IgD-negative memory B cell (primary cell): ENCODE measurements around the gene BRF1. TPM values are rescaled to one million over a fixed set of nuclear protein-coding genes. Genes with fewer than 3 reads are reported as not detected.
"Not testable (repeated sequence)": the region's sequence is repeated elsewhere in the genome, so short reads cannot be mapped to it uniquely, and the experiment has no call there.

ENCODE experiments used
- H3K27ac Mint-ChIP-seq, 3 donors: one replicate each; pipeline ENCODE4 v1.8.0; 2020 to 2022; ENCODE audit warnings: mild to moderate bottlenecking in 3 of 3, mixed read lengths in 3 of 3, moderate library complexity in 1 of 3
- H3K27me3 Mint-ChIP-seq: one replicate; pipeline ENCODE4 v1.8.0; 2021; ENCODE audit warnings: mixed read lengths
- H3K36me3 Mint-ChIP-seq: one replicate; pipeline ENCODE4 v1.8.0; 2020; ENCODE audit warnings: mild to moderate bottlenecking, mixed read lengths
- H3K4me1 Mint-ChIP-seq, 3 donors: one replicate each; pipeline ENCODE4 v1.8.0; 2020 to 2022; ENCODE audit warnings: mixed read lengths in 3 of 3, mild to moderate bottlenecking in 1 of 3
- H3K4me3 Mint-ChIP-seq, 4 donors: one replicate each; pipeline ENCODE4 v1.8.0; 2020 to 2022; ENCODE audit warnings: mild to moderate bottlenecking in 4 of 4, mixed read lengths in 4 of 4, moderate library complexity in 3 of 4
- H3K9me3 Mint-ChIP-seq, 3 donors: one replicate each; pipeline ENCODE4 v1.8.0; 2020 to 2021; ENCODE audit warnings: mixed read lengths in 3 of 3, mild to moderate bottlenecking in 1 of 3
- polyA plus RNA-seq: library from polyadenylated mRNA; unstranded; fragments of 300-500 nt; fragmentation: Illumina TruSeq; gene quantifications from one replicate; pipeline ENCODE4 v1.2.3, GENCODE V29; 2021

BRF1 gene
- polyA plus RNA-seq, 1 donor from 2014 or later = 8.4 TPM

DNA sequence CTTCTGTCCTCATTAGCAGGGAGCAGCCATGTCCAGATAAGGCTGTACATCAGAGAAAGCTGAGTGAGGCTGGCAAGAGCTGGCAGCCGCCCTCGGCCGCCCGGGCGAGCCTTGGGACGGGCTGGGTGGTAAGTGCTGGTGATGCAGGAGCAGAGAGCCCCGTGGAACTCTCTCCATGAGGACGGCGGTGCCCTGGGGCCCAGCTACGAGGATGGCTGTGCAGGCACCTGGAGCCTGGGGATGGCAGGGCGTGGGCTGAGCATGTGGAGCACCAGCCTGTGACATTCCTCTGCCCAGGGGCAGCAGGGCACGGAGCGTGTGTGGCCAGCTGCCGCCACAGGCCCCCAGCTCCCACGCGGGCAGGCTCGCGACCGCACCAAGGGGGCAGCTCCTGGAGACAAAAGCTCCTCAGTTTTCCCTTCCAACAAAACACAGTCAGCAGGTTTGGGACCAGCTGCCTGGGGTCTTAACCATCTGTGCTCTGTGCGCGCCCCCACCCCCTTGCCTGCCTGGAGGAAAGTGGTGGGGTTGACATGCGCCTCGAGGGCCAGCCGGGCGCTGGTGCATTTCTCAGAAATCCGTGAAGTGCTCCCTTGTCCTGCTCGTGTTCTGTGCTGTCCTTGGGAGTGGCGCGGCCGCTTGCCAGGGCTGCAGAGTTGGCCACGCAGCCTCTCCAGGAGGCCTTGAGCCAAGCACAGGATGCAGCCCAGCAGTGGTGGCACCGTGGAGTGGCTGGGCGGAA lies 35.1 kb upstream of the BRF1 start:
- H3K4me1 Mint-ChIP-seq = peaks cover 4 to 11% (median 9%) of the 10 kb centered on the region in 3 donors
- no peak overlapping the region for H3K4me3 Mint-ChIP-seq
- H3K27ac Mint-ChIP-seq = no peak overlapping the region
- peaks cover 3% of the 10 kb centered on the region for H3K36me3 Mint-ChIP-seq
- H3K9me3 Mint-ChIP-seq = peaks cover 0 to 2% (median 0%) of the 10 kb centered on the region in 3 donors
- no peaks in the 10 kb centered on the region for H3K27me3 Mint-ChIP-seq

DNA sequence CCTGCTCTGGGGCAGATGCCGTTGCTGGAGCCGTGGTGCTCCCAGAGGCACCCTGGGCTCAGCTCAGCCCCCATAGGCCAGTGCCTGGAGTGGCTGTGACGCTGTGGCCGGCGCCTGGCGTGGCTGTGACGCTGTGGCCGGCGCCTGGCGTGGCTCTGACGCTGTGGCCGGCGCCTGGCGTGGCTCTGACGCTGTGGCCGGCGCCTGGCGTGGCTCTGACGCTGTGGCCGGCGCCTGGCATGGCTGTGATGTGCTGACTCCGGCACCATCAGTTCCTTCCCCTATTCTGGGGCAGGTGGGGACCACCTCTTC lies 34.4 kb upstream of the BRF1 start:
- peak overlapping the region in 1 of 3 donors; percentile 31 for H3K27ac Mint-ChIP-seq
- H3K4me1 Mint-ChIP-seq = peaks cover 6 to 13% (median 9%) of the 10 kb centered on the region in 3 donors
- H3K4me3 Mint-ChIP-seq, H3K9me3 Mint-ChIP-seq, H3K36me3 Mint-ChIP-seq, H3K27me3 Mint-ChIP-seq: not testable (repeated sequence)

DNA sequence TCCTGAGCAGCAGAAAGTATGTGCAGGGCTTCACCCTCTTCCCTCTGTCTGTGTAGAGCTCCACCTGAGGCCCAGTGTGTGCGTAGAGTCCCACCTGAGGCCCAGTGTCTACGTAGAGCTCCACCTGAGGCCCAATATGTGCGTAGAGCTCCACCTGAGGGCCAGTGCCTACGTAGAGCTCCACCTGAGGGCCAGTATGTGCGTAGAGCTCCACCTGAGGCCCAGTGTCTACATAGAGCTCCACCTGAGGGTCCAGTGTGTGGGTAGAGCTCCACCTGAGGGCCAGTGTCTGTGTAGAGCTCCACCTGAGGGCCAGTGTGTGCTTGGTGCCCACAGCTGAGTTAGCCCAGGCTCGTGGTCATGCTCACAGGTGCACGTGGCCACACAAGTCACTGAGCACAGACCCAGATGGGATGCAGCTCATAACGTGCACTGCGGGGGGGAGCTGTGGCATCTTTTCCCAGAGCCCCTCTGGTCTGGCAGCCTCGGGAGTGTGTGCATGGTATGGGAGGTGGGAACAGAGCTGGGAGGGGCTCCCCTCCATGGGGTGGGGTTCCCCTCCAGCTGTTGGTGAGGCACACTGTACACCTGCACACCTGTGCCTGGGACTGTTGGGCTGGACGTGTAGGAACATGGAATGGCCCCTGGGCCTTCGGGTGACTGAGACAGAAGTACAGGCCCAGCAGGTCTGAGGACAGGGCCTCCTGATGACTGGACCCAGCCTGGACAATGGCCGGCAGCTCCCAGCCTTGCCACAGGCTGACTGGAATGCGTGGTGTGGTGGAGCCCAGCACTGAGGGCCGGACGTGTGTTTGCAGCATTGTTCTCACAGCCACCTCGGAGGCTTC lies 33.8 kb upstream of the BRF1 start:
- Mint-ChIP-seq H3K27ac (peak overlapping the region in 1 of 3 donors; percentile 31), H3K4me1 (peaks cover 6 to 12% (median 9%) of the 10 kb centered on the region in 3 donors), H3K36me3 (peaks cover 3% of the 10 kb centered on the region), H3K27me3 (no peaks in the 10 kb centered on the region), H3K9me3 (peaks cover 0 to 2% (median 0%) of the 10 kb centered on the region in 3 donors), H3K4me3 (no peak overlapping the region)

DNA sequence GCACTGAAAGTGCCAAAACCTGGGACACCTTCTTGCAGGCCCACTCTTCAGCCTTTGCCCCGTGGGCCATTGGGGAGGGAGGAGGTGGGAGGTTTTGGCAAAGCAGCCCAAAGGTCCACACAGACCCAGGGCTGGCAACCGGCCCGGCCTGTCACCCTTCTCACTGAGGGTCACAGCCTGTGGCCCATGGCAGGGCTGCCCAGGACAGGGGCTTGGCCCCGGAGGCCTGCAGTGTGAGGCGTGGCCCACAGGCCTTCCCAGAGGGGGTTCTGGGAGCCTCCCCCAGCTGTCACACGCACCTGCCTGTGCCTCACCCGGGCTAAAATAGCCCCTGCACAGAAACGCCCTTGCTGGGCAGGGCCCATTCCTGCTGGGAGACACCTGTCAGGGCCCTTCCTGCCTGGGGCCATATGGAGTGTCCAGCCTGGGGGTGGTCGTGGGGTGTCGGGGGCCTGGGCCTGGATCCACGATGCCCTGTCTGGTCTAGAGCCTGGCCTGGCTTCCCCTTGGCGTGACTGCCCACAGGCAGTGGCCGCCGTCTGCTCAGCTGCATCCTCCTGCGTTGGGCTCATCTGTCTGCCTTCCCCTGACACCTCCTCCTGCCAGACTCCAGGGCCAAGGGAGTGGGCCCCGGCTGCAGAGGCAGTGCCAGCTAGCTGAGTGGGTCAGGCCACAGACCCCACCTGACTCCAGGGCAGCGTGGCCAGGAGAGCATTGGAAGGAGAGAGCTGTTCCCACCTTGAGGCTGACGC lies 33.0 kb upstream of the BRF1 start:
- Mint-ChIP-seq H3K9me3 (peaks cover 0 to 2% (median 0%) of the 10 kb centered on the region in 3 donors), H3K36me3 (peaks cover 5% of the 10 kb centered on the region)

DNA sequence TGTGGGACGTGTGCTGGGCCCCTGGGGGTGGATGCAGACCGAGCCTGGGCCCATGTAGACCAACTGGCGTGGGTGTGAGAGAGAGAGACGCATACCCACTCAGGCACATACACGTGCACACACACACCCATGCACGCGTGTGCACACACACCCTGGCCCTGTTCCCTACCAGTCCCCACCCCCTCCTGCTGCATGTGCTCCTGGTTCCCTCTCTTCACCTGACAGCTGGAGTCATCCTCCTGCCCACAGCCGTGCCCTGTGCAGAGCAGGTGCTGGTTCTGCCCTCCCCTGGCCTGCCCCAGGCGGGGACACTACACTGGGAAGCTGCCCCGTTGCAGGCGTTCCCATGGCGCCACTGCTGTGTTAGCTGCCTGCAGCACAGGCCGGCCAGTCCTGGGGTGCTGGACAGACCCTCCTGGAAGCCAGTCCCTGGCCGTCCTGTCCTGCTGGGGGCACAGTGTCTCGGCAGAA lies 32.3 kb upstream of the BRF1 start:
- Mint-ChIP-seq H3K4me1 (peaks cover 6 to 16% (median 9%) of the 10 kb centered on the region in 3 donors), H3K36me3 (peaks cover 5% of the 10 kb centered on the region), H3K27me3 (no peaks in the 10 kb centered on the region), H3K27ac (no peak overlapping the region), H3K4me3 (no peak overlapping the region), H3K9me3 (peaks cover 0 to 2% (median 0%) of the 10 kb centered on the region in 3 donors)

More for the DNA sequence above, 33.0 kb upstream of the BRF1 start:
- H3K4me1 Mint-ChIP-seq = peaks cover 6 to 13% (median 9%) of the 10 kb centered on the region in 3 donors
- no peaks in the 10 kb centered on the region for H3K27me3 Mint-ChIP-seq
- no peak overlapping the region for H3K27ac Mint-ChIP-seq
- H3K4me3 Mint-ChIP-seq = no peak overlapping the region

DNA sequence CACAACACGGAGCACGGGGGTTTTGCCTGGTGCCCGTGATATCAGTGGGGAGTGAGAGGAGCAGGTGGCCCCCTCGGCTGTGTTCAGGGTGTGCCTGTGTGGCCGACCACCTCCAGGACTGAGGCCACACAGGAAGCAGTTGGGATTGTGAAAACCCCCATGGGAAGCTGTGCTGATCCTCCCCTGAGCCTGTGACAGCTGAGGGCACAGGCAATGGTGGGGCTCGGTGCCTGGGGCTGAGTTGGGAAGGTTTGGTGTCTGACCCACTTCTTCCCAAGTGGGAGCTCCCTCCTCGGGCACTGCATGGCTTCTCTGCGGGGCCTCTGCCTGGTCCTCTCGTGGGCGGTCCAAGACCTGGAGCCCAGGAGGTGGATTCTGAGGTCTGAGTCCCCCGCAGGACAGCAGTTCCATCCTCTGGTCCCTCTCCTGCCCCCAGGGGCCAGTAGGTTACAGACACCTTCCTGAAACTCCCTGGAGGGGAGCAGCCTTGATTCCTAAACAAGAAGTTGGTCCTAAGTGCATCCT lies 31.6 kb upstream of the BRF1 start:
- Mint-ChIP-seq H3K9me3 (peaks cover 0 to 2% (median 0%) of the 10 kb centered on the region in 3 donors), H3K27me3 (no peaks in the 10 kb centered on the region), H3K36me3 (peaks cover 5% of the 10 kb centered on the region), H3K4me1 (peaks cover 6 to 16% (median 9%) of the 10 kb centered on the region in 3 donors), H3K27ac (no peak overlapping the region), H3K4me3 (no peak overlapping the region)

DNA sequence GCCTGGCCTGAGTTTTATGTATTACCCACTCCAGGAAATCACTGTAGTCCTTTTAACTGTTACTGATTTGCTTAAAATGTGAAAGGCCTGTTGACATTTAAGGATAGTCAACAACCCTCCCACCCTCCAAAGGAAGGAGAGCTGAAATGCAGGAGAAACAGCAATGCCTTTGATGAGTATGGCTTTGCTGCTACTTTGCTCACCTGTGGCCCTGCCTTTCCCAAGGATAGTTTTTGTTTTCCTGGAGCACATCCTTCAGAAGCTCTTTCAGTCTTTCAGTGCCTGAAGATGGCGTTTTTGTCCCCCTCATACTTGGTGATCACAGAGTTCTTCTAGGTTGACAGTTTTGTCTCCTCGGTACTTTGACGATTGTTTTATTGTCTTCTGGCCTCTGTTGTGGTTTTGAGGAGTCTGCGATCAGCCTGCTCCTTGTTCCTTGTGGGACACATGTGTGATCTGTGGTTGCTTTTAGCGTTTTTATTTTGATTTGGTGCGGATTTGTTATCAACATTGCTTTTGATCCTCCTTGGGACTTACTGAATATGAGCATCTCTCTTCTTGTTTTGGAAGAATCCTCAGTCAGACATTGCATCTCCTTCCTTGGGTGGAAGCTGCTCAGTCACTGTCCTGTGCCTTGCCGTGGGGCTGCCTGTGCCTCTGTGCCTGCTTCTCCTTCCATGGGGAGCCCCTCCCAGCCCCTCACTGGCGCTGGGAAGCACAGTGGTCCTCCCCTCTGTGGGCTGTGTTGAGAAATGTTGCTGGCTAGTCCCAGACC lies 31.0 kb upstream of the BRF1 start:
- H3K27me3 Mint-ChIP-seq = no peaks in the 10 kb centered on the region
- H3K4me3 Mint-ChIP-seq = peak overlapping the region in 1 of 4 donors; percentile 33
- peaks cover 0 to 2% (median 0%) of the 10 kb centered on the region in 3 donors for H3K9me3 Mint-ChIP-seq
- H3K4me1 Mint-ChIP-seq = peaks cover 6 to 16% (median 9%) of the 10 kb centered on the region in 3 donors
- H3K36me3 Mint-ChIP-seq = peaks cover 5% of the 10 kb centered on the region
- H3K27ac Mint-ChIP-seq = peak overlapping the region in 2 of 3 donors; percentile 73 to 92

DNA sequence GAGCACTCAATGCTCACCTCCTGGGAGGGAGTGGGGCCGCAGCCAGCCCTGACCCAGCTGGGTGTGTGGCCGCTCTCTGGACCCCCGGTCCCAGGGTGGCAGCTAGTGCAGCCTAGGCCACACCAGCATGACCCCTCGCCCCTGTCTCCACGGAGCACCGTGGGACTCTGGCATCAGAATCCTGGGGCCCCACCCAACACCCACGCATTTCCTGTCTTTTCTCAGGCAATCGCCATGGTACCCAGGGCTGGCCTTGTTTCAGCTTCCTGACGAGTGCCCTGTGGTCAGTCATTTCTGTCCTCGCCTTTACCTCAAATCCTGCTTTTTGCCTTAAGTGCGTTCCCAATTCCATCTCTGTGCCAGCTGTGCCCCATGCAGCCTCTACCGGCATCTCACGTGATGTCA lies 29.7 kb upstream of the BRF1 start:
- H3K36me3 Mint-ChIP-seq = peaks cover 5% of the 10 kb centered on the region
- no peaks in the 10 kb centered on the region for H3K27me3 Mint-ChIP-seq
- no peak overlapping the region for H3K4me3 Mint-ChIP-seq
- peaks cover 5 to 16% (median 9%) of the 10 kb centered on the region in 3 donors for H3K4me1 Mint-ChIP-seq
- no peak overlapping the region for H3K27ac Mint-ChIP-seq
- H3K9me3 Mint-ChIP-seq = peaks cover 0 to 2% (median 0%) of the 10 kb centered on the region in 3 donors

DNA sequence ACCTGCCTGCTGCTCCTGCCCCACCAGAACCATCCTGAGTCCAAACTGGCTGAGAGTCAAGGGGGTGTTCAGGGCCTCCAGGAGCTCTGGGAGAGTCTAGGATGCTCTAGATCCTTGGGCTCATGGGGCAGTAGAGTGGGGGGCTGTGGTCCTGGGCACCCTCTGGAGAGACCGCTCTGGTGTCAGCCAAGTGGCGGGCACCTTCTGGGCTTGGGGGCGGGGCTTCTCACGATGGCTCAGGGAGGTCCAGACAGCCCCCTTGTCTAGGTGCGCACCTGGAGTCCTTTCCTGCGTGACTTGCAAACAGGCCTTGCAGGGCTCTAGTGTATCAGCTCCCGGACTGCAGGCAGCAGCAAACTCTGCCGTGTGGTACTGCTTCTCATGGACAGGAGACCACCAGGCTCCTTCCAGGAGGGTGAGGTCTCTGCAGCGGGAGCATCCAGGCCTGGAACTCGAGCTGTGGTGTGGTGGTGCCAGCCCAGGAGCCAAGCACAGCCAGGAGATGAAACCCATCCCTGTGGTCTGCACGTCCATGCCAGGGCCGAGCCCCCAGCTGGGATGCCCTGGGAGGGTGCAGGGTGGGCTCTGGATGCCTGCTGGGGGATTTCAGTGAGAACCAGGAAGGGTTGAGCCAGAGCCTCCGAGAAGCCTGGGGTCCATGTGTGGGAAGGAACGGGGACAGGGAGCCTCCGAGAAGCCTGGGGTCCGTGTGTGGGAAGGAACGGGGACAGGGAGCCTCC lies 28.8 kb upstream of the BRF1 start:
- H3K4me3 Mint-ChIP-seq = no peak overlapping the region
- peaks cover 0 to 2% (median 0%) of the 10 kb centered on the region in 3 donors for H3K9me3 Mint-ChIP-seq
- H3K36me3 Mint-ChIP-seq = peaks cover 5% of the 10 kb centered on the region
- H3K27me3 Mint-ChIP-seq = no peaks in the 10 kb centered on the region
- no peak overlapping the region for H3K27ac Mint-ChIP-seq
- H3K4me1 Mint-ChIP-seq = peaks cover 5 to 16% (median 9%) of the 10 kb centered on the region in 3 donors

DNA sequence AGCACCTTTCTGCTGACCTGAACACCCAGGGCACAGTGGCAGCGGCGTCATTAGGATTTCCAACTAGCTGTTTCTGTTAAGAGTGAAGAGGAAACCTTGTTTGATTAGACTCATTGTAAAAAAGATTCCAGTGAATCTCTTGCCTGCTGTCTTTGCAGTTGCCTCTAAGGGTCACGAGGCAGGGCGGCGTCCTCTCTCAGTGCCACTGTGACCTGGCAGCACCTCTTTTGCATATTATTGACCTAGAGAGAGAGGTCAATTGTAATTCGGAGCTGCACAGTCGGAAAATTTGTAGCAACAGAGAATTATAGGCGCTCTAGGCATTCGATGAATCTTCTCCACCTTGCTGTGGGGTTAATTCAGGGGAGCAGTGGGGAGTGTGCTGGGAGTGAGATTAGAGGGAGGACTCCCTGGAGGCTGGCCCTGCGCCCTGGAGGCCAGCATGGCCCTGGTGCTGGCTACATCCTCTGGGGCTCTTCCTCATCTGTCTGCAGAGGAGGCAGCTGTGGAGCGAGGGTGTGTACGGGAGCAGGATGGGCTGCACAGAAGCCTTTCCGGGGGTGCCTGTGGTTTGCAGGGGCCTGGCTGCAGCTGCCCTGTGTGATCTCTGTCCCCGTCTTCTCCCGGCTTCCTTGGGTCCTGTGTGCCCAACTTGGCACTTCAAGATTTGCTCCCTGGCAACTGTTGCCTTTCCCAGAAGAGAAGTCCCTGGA lies 28.0 kb upstream of the BRF1 start:
- Mint-ChIP-seq H3K36me3 (peaks cover 5% of the 10 kb centered on the region), H3K9me3 (peaks cover 0 to 2% (median 0%) of the 10 kb centered on the region in 3 donors), H3K4me3 (no peak overlapping the region), H3K27ac (peak overlapping the region in 2 of 3 donors; percentile 53 to 59), H3K4me1 (peaks cover 5 to 16% (median 9%) of the 10 kb centered on the region in 3 donors), H3K27me3 (no peaks in the 10 kb centered on the region)

DNA sequence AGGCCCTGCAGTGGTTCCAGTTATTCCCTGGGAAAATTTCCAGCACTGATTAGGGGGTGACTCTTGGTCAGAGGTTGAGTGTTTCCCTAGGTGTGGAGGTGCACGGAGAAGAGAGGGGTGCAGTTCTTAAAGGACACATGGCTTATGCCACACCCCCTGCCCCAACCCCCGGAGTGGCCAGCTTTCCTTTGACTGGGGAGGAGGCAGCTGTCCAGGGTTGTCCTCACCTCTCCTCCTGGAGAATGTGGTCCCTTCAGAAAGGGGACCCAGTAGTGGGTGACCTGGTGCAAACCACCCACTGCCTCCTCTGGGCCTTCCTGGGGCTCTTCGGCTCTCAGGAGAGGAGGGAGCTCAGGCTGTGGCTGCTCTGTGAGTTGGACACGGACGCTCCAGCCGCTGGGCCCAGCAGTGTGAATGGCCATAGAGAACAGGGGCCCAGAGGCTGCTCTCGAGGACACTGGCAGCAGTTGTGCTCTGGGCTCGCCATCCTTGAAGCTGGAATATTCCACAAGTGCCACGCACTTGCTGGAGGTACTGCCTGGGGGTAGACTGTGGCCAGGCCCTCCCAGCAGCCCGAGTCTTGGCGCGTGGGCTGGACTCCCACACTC lies 27.4 kb upstream of the BRF1 start:
- peaks cover 0 to 2% (median 0%) of the 10 kb centered on the region in 3 donors for H3K9me3 Mint-ChIP-seq
- H3K27me3 Mint-ChIP-seq = no peaks in the 10 kb centered on the region
- H3K36me3 Mint-ChIP-seq = peaks cover 7% of the 10 kb centered on the region
- H3K4me3 Mint-ChIP-seq = no peak overlapping the region
- H3K4me1 Mint-ChIP-seq = peaks cover 5 to 16% (median 9%) of the 10 kb centered on the region in 3 donors
- peak overlapping the region in 1 of 3 donors; percentile 53 for H3K27ac Mint-ChIP-seq

DNA sequence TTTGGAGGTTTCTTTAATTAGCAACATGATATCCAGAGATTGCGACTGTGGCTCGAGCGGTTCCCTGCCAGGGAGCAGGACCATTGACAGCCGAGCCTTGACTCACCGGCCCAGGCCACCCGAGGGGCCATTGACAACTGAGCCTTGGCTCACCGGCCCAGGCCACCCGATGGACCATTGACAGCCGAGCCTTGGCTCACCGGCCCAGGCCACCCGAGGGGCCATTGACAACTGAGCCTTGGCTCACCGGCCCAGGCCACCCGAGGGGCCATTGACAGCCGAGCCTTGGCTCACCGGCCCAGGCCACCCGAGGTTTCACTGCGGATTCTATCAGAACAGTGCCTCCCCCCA lies 26.9 kb upstream of the BRF1 start:
- H3K9me3 Mint-ChIP-seq, H3K4me3 Mint-ChIP-seq, H3K36me3 Mint-ChIP-seq, H3K27me3 Mint-ChIP-seq, H3K27ac Mint-ChIP-seq: not testable (repeated sequence)
- peaks cover 2 to 17% (median 9%) of the 10 kb centered on the region in 3 donors for H3K4me1 Mint-ChIP-seq
